HEK293T (cell line): ENCODE results near the gene ZNF488.

Experiments
- ARNT ChIP-seq: fragments of 450-650 bp; IDR thresholded peaks from 2 replicates; pipeline ENCODE4 v1.6.1; 2017; ENCODE audit warnings: mild to moderate bottlenecking
- BHLHE40 ChIP-seq: fragments of 450-650 bp; IDR thresholded peaks from 2 replicates; pipeline ENCODE4 v1.6.1; 2016; ENCODE audit warnings: mild to moderate bottlenecking, moderate library complexity, borderline replicate concordance
- NFRKB ChIP-seq: fragments of 450-650 bp; IDR thresholded peaks from 2 replicates; pipeline ENCODE4 v1.6.1; 2016; ENCODE audit warnings: mild to moderate bottlenecking, moderate library complexity
- SP1 ChIP-seq: fragments of 450-650 bp; IDR thresholded peaks from 2 replicates; pipeline ENCODE4 v1.6.1; 2017
- SUZ12 ChIP-seq: fragments of 450-650 bp; IDR thresholded peaks from 2 replicates; pipeline ENCODE4 v1.6.1; 2016; ENCODE audit warnings: mild to moderate bottlenecking
- TARDBP ChIP-seq: fragments of 450-650 bp; IDR thresholded peaks from 2 replicates; pipeline ENCODE4 v1.6.1; 2016
- ZNF384 ChIP-seq: fragments of 450-650 bp; IDR thresholded peaks from 2 replicates; pipeline ENCODE4 v1.6.1; 2016
- TF ChIP-seq, protein P1 (sequence below): fragments of 450-650 bp; IDR thresholded peaks from 2 replicates; pipeline ENCODE4 v1.6.1; 2016

DNA sequence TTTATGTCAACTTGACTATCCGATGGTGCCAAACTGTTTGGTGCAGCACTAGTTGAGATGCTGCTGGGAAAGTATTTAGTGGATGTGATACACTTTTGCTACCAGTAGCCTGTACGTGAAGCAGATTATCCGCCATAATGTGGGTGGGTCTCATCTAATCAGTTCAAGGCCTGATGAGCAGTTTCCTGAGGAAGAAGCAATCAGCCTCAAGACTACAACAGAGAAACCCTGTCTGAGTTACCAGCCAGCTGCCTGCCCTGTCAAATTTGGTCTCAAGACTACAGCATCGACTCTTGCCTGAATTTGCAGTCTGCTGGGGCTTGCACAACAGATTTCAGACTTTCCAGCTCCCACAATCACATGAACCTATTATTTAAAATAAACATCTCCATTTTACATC, 46.8 kb downstream of the ZNF488 start:
- TF ChIP-seq BHLHE40, result no peak
- TF ChIP-seq NFRKB, result no peak
- TF ChIP-seq, protein P1, sequence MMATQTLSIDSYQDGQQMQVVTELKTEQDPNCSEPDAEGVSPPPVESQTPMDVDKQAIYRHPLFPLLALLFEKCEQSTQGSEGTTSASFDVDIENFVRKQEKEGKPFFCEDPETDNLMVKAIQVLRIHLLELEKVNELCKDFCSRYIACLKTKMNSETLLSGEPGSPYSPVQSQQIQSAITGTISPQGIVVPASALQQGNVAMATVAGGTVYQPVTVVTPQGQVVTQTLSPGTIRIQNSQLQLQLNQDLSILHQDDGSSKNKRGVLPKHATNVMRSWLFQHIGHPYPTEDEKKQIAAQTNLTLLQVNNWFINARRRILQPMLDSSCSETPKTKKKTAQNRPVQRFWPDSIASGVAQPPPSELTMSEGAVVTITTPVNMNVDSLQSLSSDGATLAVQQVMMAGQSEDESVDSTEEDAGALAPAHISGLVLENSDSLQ, result no peak
- no peak for TF ChIP-seq ARNT
- TF ChIP-seq ZNF384, result no peak
- TF ChIP-seq TARDBP, result no peak
- TF ChIP-seq SP1, result no peak
- TF ChIP-seq SUZ12, result no peak
